GM18498 (cell line): ENCODE results near the gene DCTN5.
A peak's percentile ranks its signal among the peaks of the same experiment; 100 is the strongest.

Source experiments
- ATAC-seq: cut with Tn5 transposase; IDR thresholded peaks from one replicate; pipeline ENCODE4 v1.9.1; 2021; ENCODE audit warnings: mild to moderate bottlenecking, moderate library complexity; ENCODE audit not compliant: unreplicated experiment

DCTN5 gene

DNA sequence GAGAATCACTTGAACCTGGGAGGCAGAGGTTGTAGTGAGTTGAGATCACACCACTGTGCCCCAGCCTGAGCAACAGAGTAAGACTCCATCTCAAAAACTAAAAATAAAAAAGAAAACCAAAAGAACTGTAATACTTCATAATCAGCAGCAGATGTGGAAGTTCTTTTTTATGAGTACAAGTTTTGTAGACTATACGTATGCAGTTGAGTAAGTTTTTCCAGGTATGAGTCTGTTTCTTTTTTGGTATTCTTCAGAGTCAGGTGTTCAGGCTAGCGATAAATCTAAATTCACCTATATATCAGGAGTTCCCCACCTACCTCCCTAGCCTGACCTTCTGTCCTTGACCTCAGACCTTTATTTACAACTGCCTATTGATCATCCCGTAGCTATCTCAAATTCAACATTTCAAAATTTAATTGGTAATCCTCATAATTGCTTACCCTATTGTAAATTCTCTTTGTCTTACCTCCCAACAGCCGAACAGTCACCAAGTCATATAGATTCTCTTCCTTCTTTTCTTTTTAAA lies 10.7 kb downstream of the DCTN5 start:
- ATAC-seq, result peak; percentile 68

DNA sequence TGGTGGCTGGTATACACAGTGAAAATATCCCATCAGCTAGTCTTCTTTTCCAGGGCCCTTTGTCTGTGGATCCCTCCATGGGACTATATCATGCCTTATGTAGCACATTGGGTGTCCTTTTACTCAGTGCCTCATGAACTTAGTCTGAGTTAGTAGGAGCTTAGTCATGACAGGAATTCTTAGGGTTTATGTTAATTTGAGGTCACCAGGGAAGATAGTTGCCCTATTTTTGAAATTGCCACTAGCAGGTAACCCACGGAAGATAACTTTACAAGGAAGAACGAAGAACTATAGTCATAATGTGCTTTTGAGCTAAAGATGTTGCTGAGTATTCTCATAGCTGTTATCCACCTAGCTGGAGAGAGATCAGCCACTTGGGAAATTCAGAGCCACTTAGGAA lies 22.7 kb downstream of the DCTN5 start:
- ATAC-seq, result no peak

DNA sequence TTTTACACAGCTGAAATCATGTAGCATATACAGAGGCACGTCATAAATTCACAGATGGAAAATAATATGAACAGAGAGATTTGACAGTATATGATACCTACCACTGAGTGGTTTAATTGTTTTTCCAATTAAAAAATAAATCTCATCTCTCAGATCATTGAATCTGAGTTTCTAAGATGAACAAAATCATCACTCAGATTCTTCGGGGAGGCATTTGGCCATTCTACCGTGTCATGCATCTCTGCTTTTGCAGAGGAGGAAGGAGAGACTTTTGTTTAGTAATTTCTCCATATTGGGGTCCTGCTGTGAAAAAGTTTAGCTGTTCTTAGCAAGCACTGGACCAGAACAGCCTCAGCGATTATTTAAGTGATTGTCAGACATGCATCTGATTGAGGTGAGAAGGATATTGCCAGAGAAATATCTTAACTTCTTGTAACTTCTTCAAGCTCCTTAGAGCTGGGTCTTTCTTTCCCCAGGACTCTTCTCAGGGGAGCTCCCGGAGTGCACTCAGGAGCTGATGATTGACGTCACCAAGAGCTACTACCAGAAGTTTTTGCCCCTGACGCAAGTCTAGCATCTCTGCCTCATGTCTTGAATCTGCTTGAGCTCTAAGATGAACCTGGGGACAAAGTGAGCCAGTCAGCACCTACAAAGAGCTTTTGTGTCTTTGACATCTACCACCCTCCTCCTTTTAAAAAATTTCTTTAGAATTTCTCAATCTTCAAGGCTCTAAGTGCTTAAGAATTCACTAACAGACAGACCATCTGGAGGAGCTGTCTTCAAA lies 25.5 kb downstream of the DCTN5 start:
- no peak for ATAC-seq

DNA sequence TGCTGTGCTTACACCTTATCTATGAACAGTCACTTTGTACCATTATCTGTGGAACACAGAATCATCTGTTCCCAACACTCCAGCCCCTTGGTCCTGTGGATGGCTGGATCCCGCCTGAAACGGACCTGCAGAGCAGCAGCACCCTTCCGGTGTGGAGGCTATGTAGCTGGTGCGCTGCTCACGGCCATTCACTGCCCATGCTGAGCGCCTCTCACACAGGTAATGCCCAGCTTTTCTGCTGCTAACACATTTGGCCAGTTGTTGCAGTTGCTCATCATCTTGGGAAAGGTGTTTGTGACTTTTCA lies 26.0 kb downstream of the DCTN5 start:
- no peak for ATAC-seq

DNA sequence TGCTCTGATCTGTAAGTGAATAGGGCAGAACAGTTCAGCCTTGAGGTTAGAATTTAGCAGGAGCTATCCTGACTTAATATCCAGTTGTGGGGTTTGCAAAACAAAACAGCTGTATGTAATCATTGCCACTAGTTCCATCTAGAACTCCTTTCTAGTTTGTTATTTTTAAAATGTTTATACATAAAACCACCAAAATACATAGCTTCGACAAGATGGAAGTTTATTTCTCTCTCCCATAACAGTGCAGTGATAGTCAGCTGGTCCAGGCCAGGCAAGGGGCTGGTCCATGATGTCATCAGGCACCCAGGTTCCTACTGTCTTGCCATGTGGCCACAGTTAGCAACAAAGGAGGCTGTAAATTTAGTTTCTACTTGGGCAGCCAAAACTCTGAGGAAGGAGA lies 27.0 kb downstream of the DCTN5 start:
- ATAC-seq, result no peak

DNA sequence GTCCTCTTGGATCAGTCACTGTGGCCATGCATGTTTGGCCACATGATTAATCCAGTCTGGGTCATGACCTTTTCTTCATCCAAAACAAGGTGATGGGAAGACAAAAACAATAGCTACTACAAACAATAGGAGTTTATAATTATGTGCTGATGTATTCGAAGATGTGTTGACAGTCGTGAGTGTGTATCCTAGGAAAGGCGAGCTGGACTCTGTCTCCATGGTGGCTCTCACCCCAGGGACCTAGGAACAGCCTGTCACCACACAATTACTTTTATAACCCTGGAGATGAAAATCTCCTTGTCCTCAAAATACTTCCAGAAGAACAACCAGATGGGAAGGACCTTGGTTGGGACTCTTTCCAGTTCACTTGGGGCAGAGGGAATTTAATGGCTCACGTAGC lies 27.6 kb downstream of the DCTN5 start:
- ATAC-seq, result no peak

DNA sequence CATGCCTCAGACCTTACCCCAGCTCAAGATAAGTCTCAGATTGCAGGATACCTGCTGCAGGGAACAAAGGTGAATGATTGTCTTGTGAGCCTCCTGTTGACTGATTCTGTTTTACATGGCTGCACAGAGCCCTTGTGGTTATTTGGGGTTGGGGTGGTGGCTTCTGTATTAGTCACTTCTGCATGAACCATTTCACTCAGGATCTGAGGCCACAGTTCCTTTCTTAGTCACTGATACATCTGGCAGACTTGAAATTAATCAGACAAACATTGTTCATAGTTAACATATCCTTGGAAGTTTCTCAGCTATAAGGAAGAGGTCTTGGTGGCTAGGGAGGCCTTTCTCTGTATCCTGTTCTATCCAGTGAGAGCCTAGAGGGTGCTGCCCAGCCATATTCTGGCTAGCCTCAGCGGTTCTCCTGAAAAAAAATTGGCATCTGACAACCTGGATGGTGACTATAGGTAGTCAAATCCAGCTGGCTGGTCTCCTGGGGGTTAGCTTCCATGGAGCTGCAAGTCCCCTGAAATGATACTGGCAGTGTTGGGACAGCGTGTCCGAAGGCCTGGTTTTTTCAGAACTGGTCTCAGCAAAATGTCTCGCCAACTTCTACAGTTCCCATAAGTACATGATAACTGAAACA lies 29.0 kb downstream of the DCTN5 start:
- ATAC-seq, result peak; percentile 94

DNA sequence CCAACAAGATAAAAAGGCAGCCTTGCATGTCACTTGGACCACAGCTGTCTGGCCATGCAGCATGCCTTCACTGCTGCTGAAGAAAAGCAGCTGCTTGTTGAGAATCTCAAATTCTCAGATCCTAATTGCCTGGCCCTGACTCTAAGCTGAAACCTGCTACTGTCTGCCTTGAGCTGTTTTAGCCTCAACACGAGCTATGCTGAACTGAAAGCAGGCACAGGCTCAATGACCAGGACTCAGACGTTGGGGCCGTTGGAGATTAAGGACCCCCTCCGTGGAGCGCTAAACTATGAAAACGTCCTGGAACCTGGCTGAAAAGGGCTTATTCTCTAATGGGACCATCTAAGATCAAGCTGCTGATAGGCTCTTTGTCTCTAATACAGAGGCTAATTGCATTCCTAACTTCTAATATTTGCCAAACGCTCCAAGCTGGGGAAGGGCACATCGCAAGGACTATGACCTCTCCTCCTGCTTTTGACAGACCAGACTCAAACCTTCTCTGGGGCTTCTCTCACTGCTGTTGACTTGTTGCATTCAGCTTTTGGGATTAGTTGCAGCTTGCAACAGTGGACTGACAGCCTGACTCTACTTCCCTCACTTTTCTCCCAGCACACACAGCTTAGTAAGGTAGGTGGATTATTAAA lies 32.8 kb downstream of the DCTN5 start:
- no peak for ATAC-seq

DNA sequence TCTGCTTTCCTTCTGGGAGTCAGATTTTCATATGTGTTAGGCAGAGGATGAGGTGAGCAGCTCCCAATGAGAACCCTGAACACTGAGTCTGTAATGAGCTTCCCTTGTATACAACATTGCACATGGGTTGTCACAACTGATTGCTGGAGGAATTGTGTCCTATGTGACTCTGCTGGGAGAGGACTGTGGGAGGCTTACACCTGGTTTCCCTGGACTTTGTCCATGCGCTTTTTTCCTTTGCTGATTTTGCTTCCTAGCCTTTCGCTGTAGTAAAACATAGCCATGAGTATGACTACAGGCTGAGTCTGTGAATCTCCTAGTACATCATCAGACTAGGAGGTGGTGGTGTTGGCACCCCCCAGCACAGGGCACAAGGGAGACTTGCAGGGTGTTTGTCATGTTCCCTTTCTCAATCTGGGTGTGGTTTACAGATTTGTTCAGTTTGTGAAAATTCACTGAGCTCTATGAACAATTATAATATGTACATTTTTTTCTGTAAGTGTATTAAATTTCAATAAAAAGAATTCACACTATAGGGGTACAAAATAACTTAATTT lies 35.7 kb downstream of the DCTN5 start:
- ATAC-seq, result no peak

DNA sequence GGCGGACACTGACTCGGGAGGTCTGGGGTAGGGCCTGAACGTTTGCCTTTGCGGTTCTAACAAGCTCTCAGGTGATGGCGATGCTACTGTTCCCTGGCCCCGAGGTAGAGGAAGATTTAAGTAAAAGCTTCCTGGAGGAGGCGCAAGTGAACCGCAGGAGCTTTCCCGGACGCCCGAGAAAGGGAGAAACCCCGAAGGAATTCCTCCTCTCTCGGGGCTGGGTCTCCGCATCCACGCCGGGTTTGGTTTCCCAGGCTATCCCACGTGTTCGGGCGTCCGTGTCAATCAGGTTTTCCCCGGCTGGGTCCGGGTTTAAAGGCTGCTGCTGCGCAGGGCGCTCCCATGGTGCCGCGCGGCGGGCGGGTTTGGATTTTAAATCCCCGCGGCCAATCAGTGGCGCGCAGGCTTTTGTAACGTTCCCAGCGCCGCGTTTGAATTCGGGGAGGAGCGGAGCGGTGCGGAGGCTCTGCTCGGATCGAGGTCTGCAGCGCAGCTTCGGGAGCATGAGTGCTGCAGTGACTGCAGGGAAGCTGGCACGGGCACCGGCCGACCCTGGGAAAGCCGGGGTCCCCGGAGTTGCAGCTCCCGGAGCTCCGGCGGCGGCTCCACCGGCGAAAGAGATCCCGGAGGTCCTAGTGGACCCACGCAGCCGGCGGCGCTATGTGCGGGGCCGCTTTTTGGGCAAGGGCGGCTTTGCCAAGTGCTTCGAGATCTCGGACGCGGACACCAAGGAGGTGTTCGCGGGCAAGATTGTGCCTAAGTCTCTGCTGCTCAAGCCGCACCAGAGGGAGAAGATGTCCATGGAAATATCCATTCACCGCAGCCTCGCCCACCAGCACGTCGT lies 37.4 kb downstream of the DCTN5 start, which contains the start of gene PLK1:
PLK1 (plus strand) TSS at position 460 of the 844 bp plus-strand sequence; CDS start at position 504, 44 bp downstream.
- peak; percentile 95 for ATAC-seq

DNA sequence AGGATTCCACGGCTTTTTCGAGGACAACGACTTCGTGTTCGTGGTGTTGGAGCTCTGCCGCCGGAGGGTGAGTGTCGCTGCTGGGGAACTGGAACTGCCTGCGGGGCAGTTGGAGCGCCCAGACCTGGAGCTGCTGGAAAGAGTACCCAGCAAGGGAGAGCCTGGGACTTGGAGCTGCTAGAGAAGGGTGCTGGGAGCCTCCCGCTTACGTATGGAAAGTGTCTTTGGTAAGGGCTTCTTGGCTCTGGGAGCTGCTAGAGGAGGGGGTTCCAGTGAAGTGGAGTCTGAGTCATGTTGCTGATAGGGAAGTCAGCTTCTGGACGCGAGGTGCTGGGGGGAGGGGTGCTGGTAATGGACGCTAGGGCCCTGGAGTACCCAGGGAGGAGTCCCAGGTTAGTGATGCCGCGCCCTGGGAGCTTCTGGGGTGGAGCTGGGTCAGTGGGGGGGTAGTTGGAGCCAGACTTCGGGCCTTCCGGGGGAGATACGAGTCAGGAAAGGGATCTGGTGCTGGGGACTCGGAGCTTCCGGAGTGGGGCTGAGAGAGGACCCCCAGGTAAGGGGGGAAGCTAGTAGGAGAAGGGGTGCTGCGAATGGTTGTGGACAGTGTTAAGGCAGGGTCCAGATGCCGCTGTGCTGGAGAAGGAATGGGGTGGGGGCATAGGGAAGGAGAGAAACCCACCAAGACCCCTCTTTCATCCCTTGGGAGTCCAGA lies 38.2 kb downstream of the DCTN5 start:
- ATAC-seq, result no peak

DNA sequence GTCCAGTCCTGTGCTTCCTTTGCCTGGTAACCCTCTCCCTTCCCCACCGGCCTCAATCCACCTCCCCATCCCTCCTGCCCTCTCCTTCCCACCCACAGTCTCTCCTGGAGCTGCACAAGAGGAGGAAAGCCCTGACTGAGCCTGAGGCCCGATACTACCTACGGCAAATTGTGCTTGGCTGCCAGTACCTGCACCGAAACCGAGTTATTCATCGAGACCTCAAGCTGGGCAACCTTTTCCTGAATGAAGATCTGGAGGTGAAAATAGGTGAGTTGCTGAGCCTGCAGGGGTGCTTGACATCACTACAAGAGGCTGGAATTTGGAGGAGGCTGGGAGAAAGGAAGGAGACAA lies 38.7 kb downstream of the DCTN5 start:
- no peak for ATAC-seq

DNA sequence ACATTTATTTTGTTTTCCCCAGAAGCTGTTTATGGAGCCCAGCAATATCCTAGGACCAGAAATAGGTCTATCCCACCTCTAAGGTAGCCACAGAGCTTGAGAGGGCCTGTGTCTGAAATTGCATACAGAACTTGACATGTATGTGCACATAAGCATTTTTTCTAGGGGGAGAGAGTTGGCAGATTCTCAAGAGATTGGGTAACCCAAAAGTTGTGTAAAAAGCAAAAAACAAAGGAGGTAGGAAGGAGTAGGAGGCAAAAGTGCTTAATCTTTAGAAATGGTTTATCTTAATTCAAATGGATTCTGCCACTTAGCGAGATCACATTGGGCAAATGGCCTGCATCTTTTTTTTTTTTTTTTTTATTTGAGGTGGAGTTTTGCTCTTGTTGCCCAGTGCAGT lies 40.9 kb downstream of the DCTN5 start:
- ATAC-seq, result no peak

DNA sequence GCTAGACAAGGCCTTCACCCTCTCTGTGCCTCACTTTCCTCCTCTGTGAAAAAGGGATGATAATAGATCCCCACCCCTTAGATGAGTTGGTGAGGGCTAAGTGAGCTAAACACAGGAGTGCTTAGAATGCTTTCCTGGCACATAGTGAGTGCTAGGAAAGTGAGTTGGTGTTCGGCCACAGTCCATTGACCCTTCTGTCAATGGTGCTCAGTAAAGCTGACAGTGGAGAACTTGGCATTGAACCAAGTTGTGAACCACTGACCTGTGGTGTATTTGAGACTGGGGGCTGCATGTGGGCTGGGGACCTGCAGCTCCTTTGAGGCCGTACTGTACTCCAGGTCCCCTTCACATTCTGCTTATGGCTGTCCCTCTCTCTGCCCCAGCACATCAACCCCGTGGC lies 42.2 kb downstream of the DCTN5 start:
- ATAC-seq, result no peak

DNA sequence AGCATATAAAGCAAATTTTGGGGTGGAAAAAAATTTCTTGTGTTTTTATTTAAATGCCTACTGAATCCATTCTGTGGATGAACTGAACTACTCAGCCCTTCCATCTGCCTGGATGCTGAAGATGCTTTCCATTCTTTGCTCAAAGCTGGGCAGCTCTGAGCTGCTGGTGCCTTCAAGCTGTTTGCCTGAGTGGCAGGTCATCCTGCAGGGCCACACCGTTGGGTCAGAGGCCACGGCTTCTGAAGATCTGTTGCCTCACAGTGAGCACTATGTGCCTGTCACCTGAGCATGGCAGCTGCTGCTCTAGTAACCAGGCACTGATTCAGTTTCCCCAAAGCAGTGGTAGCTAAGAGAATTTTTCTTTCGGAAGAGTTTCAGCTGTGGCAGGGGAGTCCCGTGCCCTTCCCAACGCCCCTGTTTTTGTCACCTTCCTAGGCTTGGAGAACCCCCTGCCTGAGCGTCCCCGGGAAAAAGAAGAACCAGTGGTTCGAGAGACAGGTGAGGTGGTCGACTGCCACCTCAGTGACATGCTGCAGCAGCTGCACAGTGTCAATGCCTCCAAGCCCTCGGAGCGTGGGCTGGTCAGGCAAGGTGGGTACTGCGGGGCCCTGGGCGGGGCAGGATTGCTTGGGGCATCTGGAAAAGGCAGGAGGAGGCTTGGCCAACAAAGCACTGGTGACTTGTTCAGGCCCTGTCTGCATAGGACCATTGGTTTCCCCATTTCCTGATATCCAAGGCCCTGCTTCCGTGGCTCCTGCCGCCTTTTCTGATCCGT lies 46.0 kb downstream of the DCTN5 start:
- ATAC-seq, result no peak

DNA sequence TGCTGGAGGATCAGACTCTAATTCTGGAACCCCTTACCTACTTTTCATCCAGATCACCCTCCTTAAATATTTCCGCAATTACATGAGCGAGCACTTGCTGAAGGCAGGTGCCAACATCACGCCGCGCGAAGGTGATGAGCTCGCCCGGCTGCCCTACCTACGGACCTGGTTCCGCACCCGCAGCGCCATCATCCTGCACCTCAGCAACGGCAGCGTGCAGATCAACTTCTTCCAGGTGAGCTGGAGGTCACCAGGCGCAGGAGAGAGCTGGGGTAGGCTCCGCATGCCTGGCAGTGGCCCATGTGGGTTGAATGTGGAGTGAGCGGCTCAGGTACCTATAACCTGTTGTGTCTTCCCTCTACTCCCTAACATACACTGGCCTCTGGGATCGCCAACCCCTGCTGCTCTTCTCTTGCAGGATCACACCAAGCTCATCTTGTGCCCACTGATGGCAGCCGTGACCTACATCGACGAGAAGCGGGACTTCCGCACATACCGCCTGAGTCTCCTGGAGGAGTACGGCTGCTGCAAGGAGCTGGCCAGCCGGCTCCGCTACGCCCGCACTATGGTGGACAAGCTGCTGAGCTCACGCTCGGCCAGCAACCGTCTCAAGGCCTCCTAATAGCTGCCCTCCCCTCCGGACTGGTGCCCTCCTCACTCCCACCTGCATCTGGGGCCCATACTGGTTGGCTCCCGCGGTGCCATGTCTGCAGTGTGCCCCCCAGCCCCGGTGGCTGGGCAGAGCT lies 48.3 kb downstream of the DCTN5 start:
- ATAC-seq, result no peak

DNA sequence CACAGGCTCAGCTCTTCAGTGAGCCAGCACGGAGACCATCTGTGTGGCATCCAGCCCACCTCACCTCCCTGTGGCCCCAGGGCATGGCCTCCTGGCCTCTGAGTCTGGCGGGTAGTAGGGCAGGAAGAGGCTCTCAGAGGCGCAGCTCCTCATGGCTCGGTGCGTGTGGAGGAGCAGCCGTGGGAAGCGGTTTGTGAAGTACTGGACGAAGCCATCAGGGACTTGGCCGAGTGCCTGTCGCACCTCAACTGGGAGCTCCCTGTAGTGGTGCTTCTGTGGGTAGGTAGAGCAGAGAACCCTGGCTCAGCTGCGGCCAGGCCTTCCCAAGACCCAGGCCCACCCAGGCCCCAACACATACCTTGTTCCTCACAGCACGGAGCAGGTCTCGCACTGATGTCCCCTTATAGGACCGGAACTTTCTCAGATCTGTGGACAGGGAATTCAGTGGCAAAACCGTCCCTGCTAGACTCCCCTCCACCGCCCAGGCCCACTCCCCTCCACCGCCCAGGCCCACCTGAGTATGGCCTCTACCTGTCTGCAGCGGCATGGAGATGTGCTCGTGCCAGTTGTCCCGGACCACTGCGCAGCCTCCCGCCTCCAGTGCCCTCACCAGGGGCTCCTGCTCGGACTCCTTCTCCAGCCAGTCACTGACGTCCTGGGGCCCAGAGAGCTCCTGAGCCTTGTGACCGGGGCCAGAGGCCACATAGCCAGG lies 49.7 kb downstream of the DCTN5 start:
- no peak for ATAC-seq
